Glomerular visceral epithelial cell (primary cell): Measurements from ENCODE around the gene PPM1N.

Experiments
- DNase-seq: peaks from one replicate; pipeline ENCODE4 v3.0.0-alpha.2; 2016; ENCODE audit errors: extremely low spot score

Gene PPM1N

GRCh38 chr19:45498411-45499195 lies at the start of gene PPM1N:
Gene PPM1N, plus strand, starts transcription at chr19:45498443. Its CDS starts 30 bp downstream, at chr19:45498473.
- no peak for DNase-seq

GRCh38 chr19:45448887-45449299 lies 49.4 kb upstream of the PPM1N start:
- DNase-seq, result no peak

- DNase-seq, result no peak
These were observed 48.3 kb upstream of the PPM1N start for GRCh38 chr19:45450012-45450333.

- peak; percentile 66 for DNase-seq
These were observed 47.0 kb upstream of the PPM1N start for GRCh38 chr19:45451131-45451849.

GRCh38 chr19:45451850-45452387 lies 46.3 kb upstream of the PPM1N start:
- no peak for DNase-seq

GRCh38 chr19:45455707-45456499 lies 42.3 kb upstream of the PPM1N start:
- DNase-seq, result peak; percentile 100

GRCh38 chr19:45456500-45456815 lies 41.8 kb upstream of the PPM1N start:
- no peak for DNase-seq

- DNase-seq, result no peak
These were observed 40.5 kb upstream of the PPM1N start for GRCh38 chr19:45457776-45458175.

GRCh38 chr19:45460807-45461347 lies 37.4 kb upstream of the PPM1N start:
- no peak for DNase-seq

- DNase-seq, result no peak
These were observed 36.1 kb upstream of the PPM1N start for GRCh38 chr19:45462174-45462573.

GRCh38 chr19:45463241-45463640 lies 35.0 kb upstream of the PPM1N start:
- DNase-seq, result no peak

- DNase-seq, result no peak
These were observed 34.0 kb upstream of the PPM1N start for GRCh38 chr19:45464274-45464673.

- DNase-seq, result no peak
These were observed 33.3 kb upstream of the PPM1N start for GRCh38 chr19:45464852-45465441.

- no peak for DNase-seq
These were observed 31.2 kb upstream of the PPM1N start for GRCh38 chr19:45467115-45467455.

- DNase-seq, result peak; percentile 96
These were observed 30.6 kb upstream of the PPM1N start, which contains the start of gene FOSB for GRCh38 chr19:45467456-45468158. Gene FOSB, plus strand, starts transcription at chr19:45467996. Its CDS starts 591 bp downstream, at chr19:45468587.

GRCh38 chr19:45468159-45468651 lies 30.0 kb upstream of the PPM1N start:
- DNase-seq, result no peak

GRCh38 chr19:45468803-45469131 lies 29.5 kb upstream of the PPM1N start:
- DNase-seq, result no peak

GRCh38 chr19:45469132-45469944 lies 28.9 kb upstream of the PPM1N start:
- peak; percentile 96 for DNase-seq

- peak; percentile 94 for DNase-seq
These were observed 28.1 kb upstream of the PPM1N start for GRCh38 chr19:45469945-45470761.
